H1 (cell line): ENCODE results near the gene RGMB. TPM values are rescaled to one million over a fixed set of nuclear protein-coding genes. Genes with fewer than 3 reads are reported as not detected.

Experiments
- CTCF ChIA-PET: fragments of 300-600 bp; sonication (Branson Sonifier 250); formaldehyde crosslinking; loops from one replicate; lab custom pipeline; 2021; ENCODE audit not compliant: partially characterized antibody; lab: Charles Lee
- POLR2A ChIA-PET: fragments of 300-600 bp; sonication (Branson Sonifier 250); formaldehyde crosslinking; loops from one replicate; lab custom pipeline; 2021; ENCODE audit warnings: inconsistent platforms; ENCODE audit not compliant: partially characterized antibody; lab: Charles Lee
- DNase-seq, 2 experiments: peaks; one replicate each; pipeline versions ENCODE4 v3.0.0 to v3.0.0-alpha.2; 2010 to 2022; ENCODE audit warnings: low spot score in 2 of 2, low read depth in 1 of 2, mixed read lengths in 1 of 2
- FAIRE-seq: peaks from 2 replicates; lab custom pipeline; 2011; peaks lifted over from hg19 to GRCh38; lab: Jason Lieb, UNC
- H2AFZ ChIP-seq: 2 replicates; pipeline ENCODE4 v1.8.1; 2012; ENCODE audit warnings: low read length, inconsistent platforms
- H2AK5ac ChIP-seq: 2 replicates; pipeline ENCODE4 v1.6.1; 2013; ENCODE audit warnings: low read depth, low read length
- H2BK120ac ChIP-seq: replicated peaks from 2 replicates; pipeline ENCODE3; 2013; ENCODE audit warnings: low read depth, low read length, inconsistent platforms
- H2BK12ac ChIP-seq: 2 replicates; pipeline ENCODE4 v1.6.1; 2013; ENCODE audit warnings: low read depth, low read length
- H2BK15ac ChIP-seq: 2 replicates; pipeline ENCODE4 v1.6.1; 2013; ENCODE audit warnings: low read length
- H2BK20ac ChIP-seq: 2 replicates; pipeline ENCODE4 v1.6.1; 2013; ENCODE audit warnings: low read length
- H2BK5ac ChIP-seq: 2 replicates; pipeline ENCODE4 v1.6.1; 2013; ENCODE audit warnings: low read depth, low read length
- H3K14ac ChIP-seq: 2 replicates; pipeline ENCODE4 v1.6.1; 2013; ENCODE audit warnings: inconsistent platforms; ENCODE audit not compliant: insufficient read length
- H3K18ac ChIP-seq: 2 replicates; pipeline ENCODE4 v1.6.1; 2013; ENCODE audit warnings: low read length; ENCODE audit errors: extremely low read depth
- H3K23ac ChIP-seq: 2 replicates; pipeline ENCODE4 v1.6.1; 2013; ENCODE audit warnings: inconsistent platforms; ENCODE audit not compliant: insufficient read length
- H3K23me2 ChIP-seq: 2 replicates; pipeline ENCODE4 v1.6.1; 2013; ENCODE audit warnings: low read depth, low read length
- H3K27ac ChIP-seq: 2 replicates; pipeline ENCODE4 v1.6.1; 2011; ENCODE audit warnings: low read depth, low read length, inconsistent platforms
- H3K27me3 ChIP-seq, 4 experiments: replicated peaks in 1 of 4; 1 replicate in 1 of 4; 2 replicates in 3 of 4; pipeline versions ENCODE4 v1.6.1 to v1.8.1; 2011 to 2013; ENCODE audit warnings: low read length in 3 of 4, mild to moderate bottlenecking in 3 of 4, inconsistent platforms in 2 of 4, mixed read lengths in 2 of 4, moderate library complexity in 1 of 4; ENCODE audit not compliant: control insufficient read depth in 3 of 4, insufficient read depth in 3 of 4; ENCODE audit errors: extremely low read depth in 1 of 4
- H3K36me3 ChIP-seq, 4 experiments: 2 replicates each; pipeline versions ENCODE4 v1.6.1 to v1.8.1; 2011 to 2013; ENCODE audit warnings: mild to moderate bottlenecking in 4 of 4, low read length in 3 of 4, moderate library complexity in 2 of 4, control low read depth in 1 of 4, inconsistent platforms in 1 of 4; ENCODE audit not compliant: insufficient read depth in 4 of 4, control insufficient read depth in 2 of 4
- H3K4ac ChIP-seq: replicated peaks from 2 replicates; pipeline ENCODE3; 2013; ENCODE audit warnings: low read length, low read depth, mixed read lengths, inconsistent platforms; ENCODE audit not compliant: insufficient read length
- H3K4me1 ChIP-seq, 4 experiments: replicated peaks in 1 of 4; 1 replicate in 1 of 4; 2 replicates in 3 of 4; pipeline versions ENCODE4 v1.6.1 to v1.8.1; 2011 to 2013; ENCODE audit warnings: low read length in 3 of 4, inconsistent platforms in 2 of 4, mixed read lengths in 1 of 4; ENCODE audit not compliant: insufficient read depth in 4 of 4, control insufficient read depth in 3 of 4
- H3K4me2 ChIP-seq, 2 experiments: 2 replicates each; pipeline versions ENCODE4 v1.6.1 to v1.8.1; 2011 to 2013; ENCODE audit warnings: low read depth in 2 of 2, low read length in 2 of 2, control low read depth in 1 of 2, inconsistent platforms in 1 of 2, mild to moderate bottlenecking in 1 of 2; ENCODE audit not compliant: insufficient read depth in 1 of 2
- H3K4me3 ChIP-seq, 4 experiments: fragments of 200-600, 300-600 bp in 1 of 4; sonication (generic), shearing (Covaris generic), sonication (Bioruptor Twin) in 1 of 4; 2 replicates each; pipeline versions ENCODE4 v1.5.1 to v1.8.1; 2011 to 2016; ENCODE audit warnings: low read length in 4 of 4, low read depth in 3 of 4, control low read depth in 2 of 4, inconsistent platforms in 2 of 4, mild to moderate bottlenecking in 2 of 4, mixed read lengths in 1 of 4, moderate library complexity in 1 of 4; ENCODE audit not compliant: insufficient read depth in 2 of 4; ENCODE audit errors: extremely low read depth in 1 of 4
- H3K56ac ChIP-seq: replicated peaks from 2 replicates; pipeline ENCODE3; 2013; ENCODE audit warnings: low read depth, mild to moderate bottlenecking, mixed read lengths, low read length, inconsistent platforms; ENCODE audit not compliant: insufficient read length
- H3K79me1 ChIP-seq: 2 replicates; pipeline ENCODE4 v1.6.1; 2013; ENCODE audit warnings: low read depth, low read length, control low read depth
- H3K79me2 ChIP-seq, 2 experiments: 2 replicates each; pipeline versions ENCODE4 v1.6.1 to v1.8.1; 2012 to 2013; ENCODE audit warnings: low read length in 2 of 2, mild to moderate bottlenecking in 2 of 2, inconsistent platforms in 1 of 2; ENCODE audit not compliant: insufficient read depth in 2 of 2, control insufficient read depth in 1 of 2
- H3K9ac ChIP-seq, 4 experiments: replicated peaks in 1 of 4; 1 replicate in 1 of 4; 2 replicates in 3 of 4; pipeline versions ENCODE4 v1.6.1 to v1.8.1; 2011 to 2013; ENCODE audit warnings: low read depth in 3 of 4, low read length in 3 of 4, control low read depth in 2 of 4, mild to moderate bottlenecking in 2 of 4, moderate library complexity in 2 of 4, inconsistent platforms in 1 of 4; ENCODE audit errors: extremely low read depth in 1 of 4
- H3K9me3 ChIP-seq, 2 experiments: 2 replicates each; pipeline versions ENCODE4 v1.6.1 to v1.8.1; 2012 to 2013; ENCODE audit warnings: mild to moderate bottlenecking in 2 of 2, moderate library complexity in 2 of 2, control low read depth in 1 of 2, inconsistent platforms in 1 of 2, low read depth in 1 of 2, low read length in 1 of 2, mixed read lengths in 1 of 2; ENCODE audit not compliant: insufficient read depth in 2 of 2
- H4K20me1 ChIP-seq, 2 experiments: replicated peaks in 1 of 2; 2 replicates each; pipeline versions ENCODE3 to v1.8.1; 2011 to 2013; ENCODE audit warnings: inconsistent platforms in 2 of 2, low read length in 2 of 2, mild to moderate bottlenecking in 1 of 2; ENCODE audit not compliant: insufficient read depth in 2 of 2, control insufficient read depth in 1 of 2
- H4K5ac ChIP-seq: 2 replicates; pipeline ENCODE4 v1.6.1; 2013; ENCODE audit warnings: low read length, low read depth, mixed read lengths, inconsistent platforms; ENCODE audit not compliant: insufficient read length
- H4K8ac ChIP-seq: 2 replicates; pipeline ENCODE4 v1.8.0; 2013; ENCODE audit warnings: mild to moderate bottlenecking, moderate library complexity, low read length, inconsistent platforms; ENCODE audit not compliant: insufficient read depth; ENCODE audit errors: extremely low read depth
- H4K91ac ChIP-seq: replicated peaks from 2 replicates; pipeline ENCODE3; 2013; ENCODE audit warnings: low read length, mixed read lengths, inconsistent platforms; ENCODE audit not compliant: insufficient read length
- CHD1 ChIP-seq: IDR thresholded peaks from 2 replicates; pipeline ENCODE4 v1.6.1; 2012; ENCODE audit warnings: low read depth, low read length, improper control_type of control experiment
- CTBP2 ChIP-seq: IDR thresholded peaks from 2 replicates; pipeline ENCODE4 v1.7.0; 2011; ENCODE audit warnings: borderline replicate concordance, mild to moderate bottlenecking, moderate library complexity, mixed read lengths, low read length; ENCODE audit not compliant: insufficient read depth, insufficient read length
- EGR1 ChIP-seq: IDR thresholded peaks from 2 replicates; pipeline ENCODE4 v1.6.1; 2011; ENCODE audit warnings: low read depth, low read length, borderline replicate concordance
- KDM1A ChIP-seq: fragments of 200-600, 300-600 bp; sonication (generic); IDR thresholded peaks from 2 replicates; pipeline ENCODE4 v1.7.1; 2016; ENCODE audit warnings: mild to moderate bottlenecking, low read length, borderline replicate concordance
- NRF1 ChIP-seq: IDR thresholded peaks from 2 replicates; pipeline ENCODE4 v1.6.1; 2011; ENCODE audit warnings: mild to moderate bottlenecking, low read depth, low read length, improper control_type of control experiment
- PHF8 ChIP-seq: fragments of 200-600 bp; sonication (generic); conservative IDR thresholded peaks from 2 replicates; pipeline ENCODE4 v1.7.1; 2012; ENCODE audit warnings: low read depth, mild to moderate bottlenecking, inconsistent platforms, low read length, moderate library complexity
- POU5F1 ChIP-seq: IDR thresholded peaks from 2 replicates; pipeline ENCODE4 v1.6.1; 2011; ENCODE audit warnings: low read depth, mild to moderate bottlenecking, low read length, moderate library complexity
- SAP30 ChIP-seq: fragments of 300-600 bp; sonication (generic); IDR thresholded peaks from 2 replicates; pipeline ENCODE4 v1.7.1; 2012; ENCODE audit warnings: low read length, moderate library complexity, mild to moderate bottlenecking, inconsistent platforms; ENCODE audit not compliant: insufficient read depth, insufficient replicate concordance
- SIN3A ChIP-seq, 2 experiments: IDR thresholded peaks in 1 of 2; conservative IDR thresholded peaks in 1 of 2; 2 replicates each; pipeline ENCODE4 v1.6.1; 2011 to 2012; ENCODE audit warnings: low read length in 2 of 2, improper control_type of control experiment in 1 of 2, low read depth in 1 of 2, mild to moderate bottlenecking in 1 of 2
- WGBS, 2 experiments: shearing (Covaris generic) in 1 of 2; methylation state at CpG; one replicate each; pipeline versions ENCODE4 v1.1.6 to v1.1.7; 2013 to 2015; ENCODE audit warnings: low lambda C conversion rate in 2 of 2, mixed read lengths in 2 of 2, inconsistent platforms in 1 of 2, low coverage in 1 of 2, missing lambda C conversion rate in 1 of 2; ENCODE audit not compliant: insufficient replicate concordance in 2 of 2, insufficient coverage in 1 of 2, insufficient read length in 1 of 2; ENCODE audit errors: extremely low coverage in 1 of 2, missing lambda C conversion rate in 1 of 2; 5-methylcytosine and 5-hydroxymethylcytosine counted together
- polyA plus RNA-seq, 7 experiments: library from polyadenylated mRNA; depleted of rRNA in 3 of 7; stranded (reverse) in 5 of 7; unstranded in 2 of 7; fragments of >200 nt in 5 of 7; fragments of 200-250 nt in 2 of 7; gene quantifications; 1 replicate in 5 of 7; 2 replicates in 1 of 7; 4 replicates in 1 of 7; pipeline versions ENCODE4 v1.2.1 to v1.2.3, GENCODE V29; 2011 to 2013; ENCODE audit warnings: missing spikeins in 2 of 7, mixed read lengths in 2 of 7
- total RNA-seq: library from RNA; stranded (reverse); fragmentation: NEBNext Ultra II Directional; extraction: Animal tissue kit (Norgen Biotek cat#: 25700); gene quantifications from 2 replicates; pipeline ENCODE4 v1.2.1, GENCODE V29; 2021

Gene RGMB
- total and polyA plus RNA-seq, 2 of the 8 experiments (the other 6 are each of a cell fraction or from before 2014, with no cell fraction given), result 11.7 to 27.0 TPM

DNA sequence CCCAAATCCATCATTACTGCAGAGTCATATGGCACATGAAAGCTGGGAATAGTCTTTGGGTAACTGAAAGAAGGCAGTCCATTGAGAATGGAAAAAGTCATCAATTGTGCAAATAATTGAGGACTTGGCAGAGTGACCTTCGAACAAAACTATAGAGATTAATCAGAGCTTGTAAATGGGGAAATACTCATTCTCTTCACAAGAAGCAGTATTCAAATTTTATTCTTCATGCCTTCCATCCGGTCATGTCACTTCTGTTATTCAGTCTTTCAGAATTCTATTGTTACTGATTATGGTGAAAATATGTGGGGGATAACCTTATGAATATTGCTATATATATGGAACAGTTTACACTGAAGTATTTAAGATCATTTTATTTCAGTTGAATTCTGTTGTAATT is 8.1 kb downstream of the RGMB start:
- Histone ChIP-seq H3K4me3 (no peak overlapping the region), H4K20me1 (peaks cover 6 to 18% of the 10 kb centered on the region in 2 experiments), H2BK20ac (no peak overlapping the region), H3K4ac (no peak overlapping the region), H3K56ac (no peak overlapping the region), H3K36me3 (peaks cover 2 to 46% (median 22%) of the 10 kb centered on the region in 4 experiments; a peak in 7 of 8 replicates), H2BK120ac (no peak overlapping the region), H3K23ac (no peak overlapping the region), H4K8ac (no peak overlapping the region), H3K9ac (no peak overlapping the region), H3K18ac (no peak overlapping the region), H3K79me2 (peaks cover 22 to 97% of the 10 kb centered on the region in 2 experiments), H2BK12ac (no peak overlapping the region), H4K5ac (no peak overlapping the region), H3K79me1 (peaks cover 5% of the 10 kb centered on the region), H3K14ac (no peak overlapping the region), H3K4me2 (no peak overlapping the region), H2BK5ac (no peak overlapping the region), H3K9me3 (no peaks in the 10 kb centered on the region), H2AFZ (no peak overlapping the region), H3K23me2 (no peaks in the 10 kb centered on the region), H3K27ac (no peak overlapping the region), H3K4me1 (peaks cover 0 to 11% (median 4%) of the 10 kb centered on the region in 4 experiments; a peak in 3 of 7 replicates), H2AK5ac (no peak overlapping the region), H3K27me3 (no peaks in the 10 kb centered on the region), H4K91ac (no peak overlapping the region), H2BK15ac (no peak overlapping the region)
- ChIA-PET CTCF (interaction anchor here (0.8 to 2.6 kb wide), 4 partner anchors 10 to 388 kb away, joined by 3 to 13 read pairs (median 6); no protein-coding TSS in a partner anchor), POLR2A (interaction anchor here (1.5 kb wide), 1 partner anchor 11 kb away, joined by 4 read pairs; no protein-coding TSS in a partner anchor)
- WGBS, 2 experiments, result 61% methylated on average over 2 of the region's 2 CpGs; no CpG with 5 or more reads in 1 of the 2 experiments
- DNase-seq, result no peak
- FAIRE-seq, result no peak
- TF ChIP-seq SAP30, result no peak
- TF ChIP-seq EGR1, result no peak
- no peak for TF ChIP-seq PHF8
- TF ChIP-seq NRF1, result no peak
- no peak for TF ChIP-seq KDM1A
- TF ChIP-seq POU5F1, result no peak
- no peak for TF ChIP-seq CHD1
- TF ChIP-seq SIN3A (conservative IDR thresholded peaks at IDR 0.05 in 1 of 2, IDR thresholded peaks at IDR 0.05 in 1 of 2; ENCODE audit: low read depth in 1 of 2, low read length in 2 of 2), result no peak
- TF ChIP-seq CTBP2, result no peak
